IMR-90 (cell line): Measurements from ENCODE around the gene LINGO1. TPM values are rescaled to one million over a fixed set of nuclear protein-coding genes. Genes with fewer than 3 reads are reported as not detected.

Source experiments
- ATAC-seq: fragments of 200-7000 bp; cut with Tn5 transposase; 2 replicates; pipeline ENCODE4 v1.9.1; 2020; ENCODE audit warnings: low read depth, mild to moderate bottlenecking, moderate library complexity
- BruUV-seq: library from RNA; stranded (reverse); fragments of 400-500 nt; replicated peaks from 2 replicates; lab custom pipeline; 2021; lab: Mats Ljungman, UMichigan
- CTCF ChIA-PET: fragments of 300-600 bp; formaldehyde crosslinking; extraction: SDS; loops from one replicate; lab custom pipeline; 2021; ENCODE audit warnings: antibody characterized with exemption; lab: Yijun Ruan, JAX
- POLR2A ChIA-PET: fragments of 300-600 bp; sonication (Branson Sonifier 250); formaldehyde crosslinking; loops from one replicate; lab custom pipeline; 2022; ENCODE audit warnings: antibody characterized with exemption; ENCODE audit not compliant: unreplicated experiment; lab: Charles Lee
- DNase-seq: peaks from one replicate; pipeline ENCODE4 v3.0.0; 2013
- H2AFZ ChIP-seq: replicated peaks from 2 replicates; pipeline ENCODE3; 2013; ENCODE audit warnings: low read length, mild to moderate bottlenecking; ENCODE audit not compliant: poor library complexity
- H2AK5ac ChIP-seq: 2 replicates; pipeline ENCODE4 v1.6.1; 2013; ENCODE audit warnings: low read depth, low read length, inconsistent platforms
- H2AK9ac ChIP-seq: replicated peaks from 2 replicates; pipeline ENCODE3; 2013; ENCODE audit warnings: mild to moderate bottlenecking, low read depth, low read length, moderate library complexity; ENCODE audit not compliant: poor library complexity
- H2BK120ac ChIP-seq: 2 replicates; pipeline ENCODE4 v1.6.1; 2013; ENCODE audit warnings: low read depth, low read length, inconsistent platforms
- H2BK15ac ChIP-seq: 3 replicates; pipeline ENCODE4 v1.6.1; 2013; ENCODE audit warnings: low read depth, low read length, inconsistent platforms
- H2BK20ac ChIP-seq: 2 replicates; pipeline ENCODE4 v1.6.1; 2013; ENCODE audit warnings: low read depth, mild to moderate bottlenecking, inconsistent platforms, low read length, moderate library complexity
- H2BK5ac ChIP-seq: 2 replicates; pipeline ENCODE4 v1.6.1; 2013; ENCODE audit warnings: mild to moderate bottlenecking, low read depth, low read length, inconsistent platforms; ENCODE audit not compliant: poor library complexity, severe bottlenecking
- H3K14ac ChIP-seq: replicated peaks from 2 replicates; pipeline ENCODE4 v1.6.1; 2013; ENCODE audit warnings: low read depth, low read length, inconsistent platforms
- H3K18ac ChIP-seq: 2 replicates; pipeline ENCODE4 v1.6.1; 2013; ENCODE audit warnings: low read depth, low read length, control low read depth
- H3K23ac ChIP-seq: 2 replicates; pipeline ENCODE4 v1.6.1; 2013; ENCODE audit warnings: low read depth, low read length, inconsistent platforms
- H3K27ac ChIP-seq: 2 replicates; pipeline ENCODE4 v1.5.1; 2013; ENCODE audit warnings: mild to moderate bottlenecking, control low read depth, low read length; ENCODE audit not compliant: insufficient read depth
- H3K27me3 ChIP-seq: 2 replicates; pipeline ENCODE4 v1.6.1; 2013; ENCODE audit warnings: low read length; ENCODE audit not compliant: control insufficient read depth, insufficient read depth
- H3K36me3 ChIP-seq: 2 replicates; pipeline ENCODE4 v1.6.1; 2013; ENCODE audit warnings: low read length, mixed read lengths; ENCODE audit not compliant: control insufficient read depth, insufficient read depth
- H3K4ac ChIP-seq: 2 replicates; pipeline ENCODE4 v1.6.1; 2013; ENCODE audit warnings: low read depth, low read length, inconsistent platforms
- H3K4me1 ChIP-seq: 2 replicates; pipeline ENCODE4 v1.6.1; 2013; ENCODE audit warnings: low read length, mixed read lengths; ENCODE audit not compliant: control insufficient read depth, insufficient read depth
- H3K4me2 ChIP-seq: 2 replicates; pipeline ENCODE4 v1.6.1; 2013; ENCODE audit warnings: low read depth, mild to moderate bottlenecking, control low read depth, low read length, moderate library complexity
- H3K4me3 ChIP-seq: 2 replicates; pipeline ENCODE4 v1.5.1; 2013; ENCODE audit warnings: low read depth, mild to moderate bottlenecking, control low read depth, low read length, moderate library complexity; ENCODE audit not compliant: insufficient read depth
- H3K56ac ChIP-seq: 2 replicates; pipeline ENCODE4 v1.6.1; 2013; ENCODE audit warnings: low read length, inconsistent platforms; ENCODE audit not compliant: insufficient read depth; ENCODE audit errors: extremely low read depth
- H3K79me1 ChIP-seq, 2 experiments: 2 replicates each; pipeline ENCODE4 v1.6.1; 2013; ENCODE audit warnings: low read length in 2 of 2, inconsistent platforms in 1 of 2, low read depth in 1 of 2
- H3K9ac ChIP-seq: 2 replicates; pipeline ENCODE4 v1.6.1; 2013; ENCODE audit warnings: low read depth, low read length, control low read depth
- H3K9me1 ChIP-seq: 2 replicates; pipeline ENCODE4 v1.6.1; 2013; ENCODE audit warnings: low read length, inconsistent platforms; ENCODE audit not compliant: insufficient read depth
- H3K9me3 ChIP-seq: 2 replicates; pipeline ENCODE4 v1.6.1; 2013; ENCODE audit warnings: low read length; ENCODE audit not compliant: control insufficient read depth, insufficient read depth
- H4K20me1 ChIP-seq: 2 replicates; pipeline ENCODE4 v1.6.1; 2013; ENCODE audit warnings: low read length, inconsistent platforms; ENCODE audit not compliant: insufficient read depth
- H4K5ac ChIP-seq: 2 replicates; pipeline ENCODE4 v1.6.1; 2013; ENCODE audit warnings: mild to moderate bottlenecking, low read depth, low read length, control low read depth
- H4K8ac ChIP-seq, 2 experiments: 2 replicates each; pipeline ENCODE4 v1.6.1; 2013; ENCODE audit warnings: low read depth in 2 of 2, low read length in 2 of 2, control low read depth in 1 of 2, inconsistent platforms in 1 of 2
- H4K91ac ChIP-seq: 2 replicates; pipeline ENCODE4 v1.6.1; 2013; ENCODE audit warnings: low read depth, low read length, inconsistent platforms; ENCODE audit not compliant: insufficient read depth
- CEBPB ChIP-seq: IDR thresholded peaks from 2 replicates; pipeline ENCODE4 v1.6.1; 2012; ENCODE audit warnings: low read depth, low read length, improper control_type of control experiment
- CHD1 ChIP-seq: IDR thresholded peaks from 2 replicates; pipeline ENCODE4 v1.6.1; 2012; ENCODE audit warnings: low read depth, low read length, improper control_type of control experiment
- FOS ChIP-seq: fragments of 150-350 bp; IDR thresholded peaks from 2 replicates; pipeline ENCODE4 v1.6.1; 2016; ENCODE audit warnings: low read depth, low read length
- MAFK ChIP-seq: IDR thresholded peaks from 2 replicates; pipeline ENCODE4 v1.6.1; 2012; ENCODE audit warnings: low read depth, low read length, improper control_type of control experiment
- RAD21 ChIP-seq: IDR thresholded peaks from 2 replicates; pipeline ENCODE4 v1.6.1; 2012; ENCODE audit warnings: low read length, improper control_type of control experiment
- SMC3 ChIP-seq: fragments of 150-350 bp; IDR thresholded peaks from 2 replicates; pipeline ENCODE4 v1.6.1; 2016; ENCODE audit warnings: low read depth, mild to moderate bottlenecking, antibody characterized with exemption, low read length, moderate library complexity
- USF2 ChIP-seq: fragments of 150-350 bp; IDR thresholded peaks from 2 replicates; pipeline ENCODE4 v1.6.1; 2017; ENCODE audit warnings: mild to moderate bottlenecking, antibody characterized with exemption, low read length, low read depth
- WGBS, 2 experiments: methylation state at CpG; one replicate each; pipeline versions ENCODE4 v1.1.5 to v1.1.7; 2013; ENCODE audit warnings: missing lambda C conversion rate in 2 of 2; ENCODE audit not compliant: insufficient read length in 1 of 2; ENCODE audit errors: extremely low coverage in 2 of 2; 5-methylcytosine and 5-hydroxymethylcytosine counted together
- dilution Hi-C: fragments of 300-500 bp; cut with HindIII; formaldehyde crosslinking; loops from one replicate; pipeline ENCODE4 v1.14.3; 2018; ENCODE audit warnings: low sequenced_read_pairs; ENCODE audit not compliant: unreplicated experiment
- in situ Hi-C: fragments of 300-500 bp; cut with MboI; formaldehyde crosslinking; loops from 3 replicates; pipeline ENCODE4 v1.14.3; 2019; ENCODE audit warnings: low sequenced_read_pairs, inconsistent platforms, mixed read lengths
- intact Hi-C: fragments of 100-400 bp; cut with micrococcal nuclease; formaldehyde crosslinking; loops from 2 replicates; pipeline ENCODE4 v1.10.0; 2022
- polyA plus RNA-seq, 3 experiments: library from polyadenylated mRNA; depleted of rRNA; stranded (reverse); fragments of >200 nt; gene quantifications; 2 replicates each; pipeline ENCODE4 v1.2.3, GENCODE V29; 2012; ENCODE audit warnings: low replicate concordance in 1 of 3
- total RNA-seq: library from RNA; depleted of rRNA; stranded (reverse); fragments of >200 nt; gene quantifications from 2 replicates; pipeline ENCODE4 v1.2.3, GENCODE V29; 2012

Gene LINGO1
- total and polyA plus RNA-seq, 2 of the 4 experiments (the other 2 are of a cell fraction) = 0.05 TPM; not detected in 1

GRCh38 chr15:77599357-77599756 lies 33.4 kb downstream of the LINGO1 start:
- Histone ChIP-seq H3K36me3 (no peaks in the 10 kb centered on the region), H2BK20ac (no peak overlapping the region), H3K56ac (no peak overlapping the region), H3K18ac (no peak overlapping the region), H2AK9ac (no peak overlapping the region), H3K9me1 (no peaks in the 10 kb centered on the region), H3K4me3 (no peak overlapping the region), H3K27me3 (no peaks in the 10 kb centered on the region; the same call in 1 of the 2 replicates), H3K23ac (no peak overlapping the region), H3K4me1 (no peaks in the 10 kb centered on the region), H4K8ac (no peak overlapping the region), H2BK15ac (no peak overlapping the region), H2BK5ac (no peak overlapping the region), H3K27ac (no peak overlapping the region), H4K5ac (no peak overlapping the region), H3K9me3 (no peaks in the 10 kb centered on the region), H2BK120ac (no peak overlapping the region), H4K91ac (no peak overlapping the region), H4K20me1 (no peaks in the 10 kb centered on the region), H2AFZ (peak overlapping the region; percentile 51), H3K14ac (no peak overlapping the region), H3K79me1 (no peaks in the 10 kb centered on the region), H3K9ac (no peak overlapping the region), H2AK5ac (no peak overlapping the region), H3K4me2 (no peak overlapping the region), H3K4ac (no peak overlapping the region)
- no peak for TF ChIP-seq FOS
- no peak for TF ChIP-seq MAFK
- no peak for TF ChIP-seq SMC3
- no peak for TF ChIP-seq USF2
- no peak for TF ChIP-seq CHD1
- TF ChIP-seq CEBPB = no peak
- no peak for TF ChIP-seq RAD21
- in situ Hi-C loops = no loop called here
- ChIA-PET CTCF (no interaction called here), POLR2A (no interaction called here)
- ATAC-seq (no peak), DNase-seq (no peak)
- WGBS, 2 experiments = 73% methylated on average over 4 of the region's 14 CpGs; no CpG with 5 or more reads in 1 of the 2 experiments
- intact Hi-C loops = no loop called here
- dilution Hi-C loops = no loop called here
- BruUV-seq = no TSS peak
